Activated CD8-positive, alpha-beta memory T cell treated with anti-CD3 and anti-CD28 coated beads, Interleukin-2, amount 50 U/mL, for 4 hours (primary cell): ENCODE measurements around the gene SAMD8.

Experiments used
- DNase-seq: peaks from one replicate; pipeline ENCODE4 v3.0.0-alpha.2; 2020

Gene SAMD8

GRCh38 chr10:75111365-75111906 lies at the start of gene SAMD8:
Gene SAMD8 (plus strand): TSS chr10:75111656. CDS start chr10:75150529, 38,873 bp downstream.
- DNase-seq: peak; percentile 92

GRCh38 chr10:75061709-75062505 lies 49.5 kb upstream of the SAMD8 start:
- DNase-seq: no peak

GRCh38 chr10:75062506-75063299 lies 48.8 kb upstream of the SAMD8 start:
- no peak for DNase-seq

- DNase-seq: no peak
These were observed 47.8 kb upstream of the SAMD8 start for GRCh38 chr10:75063461-75064230.

- DNase-seq: no peak
These were observed 46.4 kb upstream of the SAMD8 start for GRCh38 chr10:75065076-75065475.

GRCh38 chr10:75066271-75066670 lies 45.2 kb upstream of the SAMD8 start:
- no peak for DNase-seq

- no peak for DNase-seq
These were observed 44.2 kb upstream of the SAMD8 start for GRCh38 chr10:75067272-75067671.

- no peak for DNase-seq
These were observed 42.9 kb upstream of the SAMD8 start for GRCh38 chr10:75068523-75068922.

GRCh38 chr10:75070476-75070875 lies 41.0 kb upstream of the SAMD8 start:
- DNase-seq: no peak

GRCh38 chr10:75070961-75071428 lies 40.5 kb upstream of the SAMD8 start:
- DNase-seq: no peak

GRCh38 chr10:75071756-75072155 lies 39.7 kb upstream of the SAMD8 start:
- DNase-seq: no peak

- DNase-seq: no peak
These were observed 38.7 kb upstream of the SAMD8 start for GRCh38 chr10:75072727-75073126.

GRCh38 chr10:75073442-75073841 lies 38.0 kb upstream of the SAMD8 start:
- no peak for DNase-seq

GRCh38 chr10:75074711-75075445 lies 36.6 kb upstream of the SAMD8 start:
- DNase-seq: no peak

GRCh38 chr10:75076348-75076747 lies 35.1 kb upstream of the SAMD8 start:
- no peak for DNase-seq

- DNase-seq: no peak
These were observed 31.9 kb upstream of the SAMD8 start for GRCh38 chr10:75079436-75080083.

- no peak for DNase-seq
These were observed 30.9 kb upstream of the SAMD8 start for GRCh38 chr10:75080554-75080953.

GRCh38 chr10:75081379-75081778 lies 30.1 kb upstream of the SAMD8 start:
- no peak for DNase-seq

GRCh38 chr10:75083972-75084833 lies 27.3 kb upstream of the SAMD8 start:
- no peak for DNase-seq

- no peak for DNase-seq
These were observed 26.5 kb upstream of the SAMD8 start for GRCh38 chr10:75084834-75085384.
